GM12865 (cell line): Measurements from ENCODE around the gene HSPG2.

Experiments used
- DNase-seq: peaks from one replicate; pipeline ENCODE4 v3.0.0; 2010; ENCODE audit warnings: low read depth
- H3K4me3 ChIP-seq: 2 replicates; pipeline ENCODE4 v1.5.1; 2011; ENCODE audit warnings: mild to moderate bottlenecking, low read depth, low read length, control low read depth
- CTCF ChIP-seq: IDR thresholded peaks from 2 replicates; pipeline ENCODE4 v1.5.1; 2011; ENCODE audit warnings: low read length, control low read depth, low read depth, inconsistent platforms; ENCODE audit not compliant: insufficient read depth; ENCODE audit errors: missing control alignments

The HSPG2 gene

DNA sequence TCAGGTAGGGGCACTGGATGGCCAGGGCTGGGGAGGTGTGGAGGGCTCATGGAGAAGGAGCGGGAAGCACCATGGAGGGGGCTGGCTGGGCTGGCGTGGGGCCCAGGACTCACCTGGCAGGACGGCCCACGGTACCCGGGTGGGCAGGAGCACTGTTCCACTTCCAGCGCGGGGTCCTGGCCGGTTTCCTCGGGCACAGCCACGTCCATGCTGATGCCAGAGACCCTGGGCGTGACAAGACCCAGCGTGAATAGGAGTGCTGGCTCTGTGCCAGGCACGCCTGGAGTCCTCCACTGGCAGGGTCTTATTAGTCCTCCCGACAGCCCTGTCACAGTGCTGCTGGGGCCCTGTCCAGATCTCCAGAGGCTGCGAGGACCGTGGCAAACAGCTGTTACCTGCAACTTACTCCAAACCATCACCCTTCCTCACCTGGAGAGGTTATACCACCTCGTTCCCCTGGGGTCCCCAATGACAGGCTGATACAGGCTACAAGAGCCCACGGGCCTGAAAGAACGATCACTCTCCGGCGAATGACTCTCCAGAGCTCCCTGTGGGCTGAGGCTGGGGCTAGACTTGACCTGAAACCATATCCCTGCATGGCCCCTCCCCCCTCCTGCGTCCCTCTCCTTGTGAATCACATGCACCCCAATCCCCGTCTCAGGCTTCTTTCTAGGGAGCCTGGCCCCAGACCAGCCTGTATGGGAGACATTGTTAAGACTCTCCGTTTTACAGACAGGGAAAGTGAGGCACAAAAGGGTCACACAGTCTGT is 62.1 kb downstream of the HSPG2 start:
- no peak for TF ChIP-seq CTCF
- H3K4me3 ChIP-seq = no peak overlapping the region
- DNase-seq = no peak

- H3K4me3 ChIP-seq = no peak overlapping the region
- TF ChIP-seq CTCF = no peak
- no peak for DNase-seq
Measured at GRCh38 chr1:21874328-21874727, 62.8 kb downstream of the HSPG2 start.

DNA sequence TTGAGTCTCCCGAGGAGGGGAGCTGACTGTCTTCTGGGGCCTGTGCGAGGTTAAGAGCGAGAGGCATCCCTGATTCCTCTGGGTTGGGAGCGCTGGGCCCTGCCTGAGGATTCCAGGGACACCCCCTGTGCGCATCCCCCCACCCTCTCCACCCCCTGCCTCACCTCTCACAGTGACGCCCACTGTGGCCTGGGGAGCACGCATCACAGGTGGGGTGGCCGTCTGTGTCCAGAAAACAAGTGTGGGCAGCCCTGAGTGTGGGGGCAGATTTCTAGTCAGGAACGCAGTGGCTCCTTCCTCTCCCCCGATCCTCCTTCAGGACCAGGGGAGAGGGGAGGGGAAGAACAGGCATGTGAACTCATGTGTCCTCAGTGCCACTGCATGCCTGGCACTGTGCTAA is 63.3 kb downstream of the HSPG2 start:
- TF ChIP-seq CTCF = no peak
- no peak overlapping the region for H3K4me3 ChIP-seq
- no peak for DNase-seq

GRCh38 chr1:21873174-21873573 is 63.9 kb downstream of the HSPG2 start:
- no peak for DNase-seq
- no peak overlapping the region for H3K4me3 ChIP-seq
- TF ChIP-seq CTCF = no peak

GRCh38 chr1:21872445-21873079 is 64.5 kb downstream of the HSPG2 start:
- no peak overlapping the region for H3K4me3 ChIP-seq
- no peak for TF ChIP-seq CTCF
- DNase-seq = no peak

GRCh38 chr1:21871943-21872342 is 65.2 kb downstream of the HSPG2 start:
- TF ChIP-seq CTCF = no peak
- no peak overlapping the region for H3K4me3 ChIP-seq
- DNase-seq = no peak
